BLaER1 (cell line): ENCODE measurements around the gene FIP1L1.

Source experiments
- H3K27ac ChIP-seq: shearing (Covaris generic); formaldehyde crosslinking; 2 replicates; pipeline ENCODE4 v1.8.1; 2022
- H3K27me3 ChIP-seq: shearing (Covaris generic); formaldehyde crosslinking; 2 replicates; pipeline ENCODE4 v1.8.1; 2022
- H3K36me3 ChIP-seq: shearing (Covaris generic); formaldehyde crosslinking; 2 replicates; pipeline ENCODE4 v1.8.1; 2022
- H3K4me1 ChIP-seq: shearing (Covaris generic); formaldehyde crosslinking; 2 replicates; pipeline ENCODE4 v1.8.1; 2022
- H3K4me2 ChIP-seq: shearing (Covaris generic); formaldehyde crosslinking; 2 replicates; pipeline ENCODE4 v1.8.1; 2022
- H3K4me3 ChIP-seq: shearing (Covaris generic); formaldehyde crosslinking; 2 replicates; pipeline ENCODE4 v1.8.1; 2022
- H3K9ac ChIP-seq: shearing (Covaris generic); formaldehyde crosslinking; 2 replicates; pipeline ENCODE4 v1.8.1; 2022
- H3K9me3 ChIP-seq: shearing (Covaris generic); formaldehyde crosslinking; 2 replicates; pipeline ENCODE4 v1.8.1; 2022
- H4K20me1 ChIP-seq: shearing (Covaris generic); formaldehyde crosslinking; 2 replicates; pipeline ENCODE4 v1.8.1; 2022
- Cebpa-rat ChIP-seq: shearing (Covaris generic); IDR thresholded peaks from 2 replicates; pipeline ENCODE4 v1.8.1; 2022

The FIP1L1 gene

GRCh38 chr4:53510321-53510720 lies 132.9 kb downstream of the FIP1L1 start:
- Histone ChIP-seq H3K9ac (no peak overlapping the region), H3K4me1 (no peaks in the 10 kb centered on the region), H3K4me2 (no peak overlapping the region), H3K36me3 (no peaks in the 10 kb centered on the region), H4K20me1 (no peaks in the 10 kb centered on the region), H3K27me3 (no peaks in the 10 kb centered on the region), H3K4me3 (no peak overlapping the region), H3K27ac (no peak overlapping the region), H3K9me3 (no peaks in the 10 kb centered on the region)
- no peak for TF ChIP-seq Cebpa-rat
